ENCODE results near the gene TMOD1. TPM values are rescaled to one million over a fixed set of nuclear protein-coding genes. Genes with fewer than 3 reads are reported as not detected.

The TMOD1 gene
- polyA plus RNA-seq, 1 of the 3 experiments (the other 2 are of a cell fraction), result 0.54 TPM

GRCh38 chr9:97564291-97565175 lies 63.1 kb downstream of the TMOD1 start:
- Histone ChIP-seq H3K9ac (no peak overlapping the region), H3K4me1 (ENCODE audit: control insufficient read depth in 1 of 2, insufficient read depth in 2 of 2, low read depth in 1 of 2, low read length in 1 of 2) (peaks cover 0 to 84% of the 10 kb centered on the region in 2 experiments; a peak in 2 of 4 replicates), H2AFZ (ENCODE audit: low read depth) (no peak overlapping the region), H3K27me3 (ENCODE audit: insufficient read depth) (no peaks in the 10 kb centered on the region), H3K79me2 (ENCODE audit: insufficient read depth) (no peaks in the 10 kb centered on the region), H3K9me2 (no peaks in the 10 kb centered on the region), H3K4me3 (ENCODE audit: low read depth in 2 of 2, low read length in 1 of 2) (peak overlapping the region; percentile 10 to 16; a peak in 2 of 4 replicates), H4K20me1 (ENCODE audit: insufficient read depth) (no peaks in the 10 kb centered on the region), H3K9me3 (no peaks in the 10 kb centered on the region), H3K4me2 (peak overlapping the region; percentile 49), H3K27ac (ENCODE audit: low read depth in 2 of 2, low read length in 1 of 2) (peak overlapping the region in 1 of 2 experiments; percentile 98; a peak in 2 of 4 replicates), H3F3A (replicated peaks; ENCODE audit: insufficient read depth) (no peaks in the 10 kb centered on the region), H3K36me3 (replicated peaks in 1 of 2; ENCODE audit: control insufficient read depth in 1 of 2, insufficient read depth in 2 of 2, low read length in 1 of 2) (peaks cover 0 to 5% of the 10 kb centered on the region in 2 experiments)
- 25% methylated on average over 10 of the region's 14 CpGs for WGBS (ENCODE audit: low lambda C conversion rate)
- ChIA-PET CTCF (interaction anchor here (0.6 to 9.2 kb wide), 17 partner anchors 9 to 491 kb away, joined by 3 to 101 read pairs (median 5); partner anchors contain the start of gene TMOD1), POLR2A (interaction anchor here (0.6 to 2.2 kb wide), 5 partner anchors 23 to 62 kb away, joined by 3 to 27 read pairs (median 3); partner anchors contain the start of gene TMOD1)
- peak; percentile 83 for DNase-seq
- TF ChIP-seq FOSL2 (IDR thresholded peaks at IDR 0.05; ENCODE audit: borderline replicate concordance, low read depth) (peak; percentile 67; the same call in 1 of the 2 replicates), NRF1 (IDR thresholded peaks at IDR 0.05; ENCODE audit: low read depth, low read length) (no peak), CTCF (IDR thresholded peaks at IDR 0.05) (no peak), ZBTB33 (IDR thresholded peaks at IDR 0.05; ENCODE audit: borderline replicate concordance, low read depth) (no peak), TCF12 (IDR thresholded peaks at IDR 0.05) (peak; percentile 95), JUND (IDR thresholded peaks at IDR 0.05) (peak; percentile 54; the same call in 1 of the 2 replicates), PBX3 (IDR thresholded peaks at IDR 0.05) (peak; percentile 54), MAX (IDR thresholded peaks at IDR 0.05; ENCODE audit: low read depth) (peak; percentile 47; the same call in 1 of the 2 replicates), CHD2 (IDR thresholded peaks at IDR 0.05; ENCODE audit: low read length, partially characterized antibody) (peak; percentile 81), REST (IDR thresholded peaks at IDR 0.05; ENCODE audit: low read depth, low read length) (no peak), RAD21 (IDR thresholded peaks at IDR 0.05; ENCODE audit: low read length) (peak; percentile 57), IRF3 (IDR thresholded peaks at IDR 0.05; ENCODE audit: low read depth, low read length) (no peak), MXI1 (IDR thresholded peaks at IDR 0.05; ENCODE audit: low read depth, low read length) (peak; percentile 84), FOXJ3 (CRISPR knock-in tag; IDR thresholded peaks at IDR 0.05) (peak; percentile 99), EZH2phosphoT487 (IDR thresholded peaks at IDR 0.05; ENCODE audit: borderline replicate concordance, low read depth) (no peak), GATA2 (CRISPR knock-in tag; IDR thresholded peaks at IDR 0.05) (peak; percentile 99), POLR2AphosphoS5 (IDR thresholded peaks at IDR 0.05; ENCODE audit: low read depth, low read length) (peak; percentile 74), RXRA (IDR thresholded peaks at IDR 0.05; ENCODE audit: borderline replicate concordance, low read depth) (no peak), EP300 (IDR thresholded peaks at IDR 0.05; ENCODE audit: borderline replicate concordance in 1 of 2, low read depth in 1 of 2, low read length in 1 of 2) (peak; percentile 15 to 97; a peak in 3 of 4 replicates), SMC3 (IDR thresholded peaks at IDR 0.05; ENCODE audit: low read depth, low read length) (peak; percentile 36; the same call in 1 of the 2 replicates), RCOR1 (IDR thresholded peaks at IDR 0.05; ENCODE audit: low read length) (peak; percentile 98)
